GOT3 (cell line): ENCODE measurements around the gene CBFA2T2.
"Not testable (repeated sequence)": the region's sequence is repeated elsewhere in the genome, so short reads cannot be mapped to it uniquely, and the experiment has no call there.

Experiments
- DNase-seq: peaks from one replicate; lab custom pipeline; 2025; ENCODE audit warnings: mixed read lengths; lab: John Stamatoyannopoulos, UW

Gene CBFA2T2

GRCh38 chr20:33551778-33552177, 61.9 kb downstream of the CBFA2T2 start:
- no peak for DNase-seq

DNA sequence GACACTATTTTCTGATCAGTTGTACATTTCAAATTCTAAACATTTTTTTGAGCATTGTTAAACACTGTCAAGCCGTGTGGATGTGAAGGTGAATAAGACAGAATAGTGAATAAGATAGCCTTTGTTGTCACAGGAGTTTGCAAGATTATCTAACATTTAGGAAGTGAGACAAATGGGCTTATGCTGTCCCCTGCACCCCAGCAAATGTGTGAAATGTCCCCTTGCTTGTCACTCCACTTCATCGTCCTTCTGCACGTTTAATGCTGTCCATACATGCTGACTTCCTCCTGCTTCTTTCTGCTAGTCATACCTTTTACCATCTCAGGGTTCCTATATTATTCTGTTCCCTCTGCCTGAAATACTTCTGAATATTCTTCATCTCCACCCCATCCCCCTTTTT, 62.6 kb downstream of the CBFA2T2 start:
- no peak for DNase-seq

- no peak for DNase-seq
Observed at GRCh38 chr20:33553516-33553915, 63.6 kb downstream of the CBFA2T2 start.

- no peak for DNase-seq
Observed at GRCh38 chr20:33554914-33555420, 65.1 kb downstream of the CBFA2T2 start.

DNA sequence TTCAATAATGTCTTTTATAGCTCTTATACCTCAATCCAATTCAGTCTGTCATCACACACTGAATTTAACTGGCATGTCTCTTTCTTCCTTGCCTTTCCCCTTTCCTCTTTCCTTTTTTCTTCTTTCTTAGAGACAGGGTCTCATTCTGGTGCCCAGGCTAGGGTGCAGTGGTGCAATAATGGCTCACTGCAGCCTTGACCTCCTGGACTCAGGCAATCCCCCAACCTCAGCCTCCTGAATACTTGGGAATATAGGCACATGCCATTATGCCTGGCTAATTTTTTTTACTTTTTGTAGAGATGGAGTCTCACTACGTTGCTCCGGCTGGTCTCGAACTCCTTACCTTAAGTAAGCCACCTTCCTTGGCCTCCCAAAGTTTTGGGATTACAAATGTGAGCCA, 65.9 kb downstream of the CBFA2T2 start:
- no peak for DNase-seq

- no peak for DNase-seq
Observed at GRCh38 chr20:33556246-33556645, 66.3 kb downstream of the CBFA2T2 start.

- no peak for DNase-seq
Observed at GRCh38 chr20:33558348-33559144, 68.7 kb downstream of the CBFA2T2 start.

- DNase-seq: no peak
Observed at GRCh38 chr20:33559212-33559611, 69.3 kb downstream of the CBFA2T2 start.

DNA sequence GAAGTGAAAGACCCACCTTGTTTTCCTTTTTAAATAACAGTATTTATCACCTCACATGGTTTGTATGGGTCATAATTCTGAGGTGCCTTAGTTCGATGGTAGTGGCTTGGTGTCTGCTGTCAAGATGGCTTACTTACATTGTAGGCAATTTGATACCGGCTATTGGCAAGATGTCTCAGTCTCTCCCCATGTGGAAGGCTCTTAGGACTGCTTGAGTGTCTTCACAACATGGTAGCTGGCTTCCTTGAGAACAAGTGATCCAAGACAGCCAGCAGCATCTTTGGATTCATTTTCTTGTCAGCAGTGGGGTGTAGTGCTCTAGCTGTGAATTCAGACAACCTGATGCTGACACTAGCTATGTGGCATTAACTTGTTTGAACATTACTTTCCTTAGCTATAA, 70.1 kb downstream of the CBFA2T2 start:
- no peak for DNase-seq

GRCh38 chr20:33561053-33561452, 71.2 kb downstream of the CBFA2T2 start:
- not testable (repeated sequence) for DNase-seq

GRCh38 chr20:33561692-33562601, 72.1 kb downstream of the CBFA2T2 start:
- no peak for DNase-seq

DNA sequence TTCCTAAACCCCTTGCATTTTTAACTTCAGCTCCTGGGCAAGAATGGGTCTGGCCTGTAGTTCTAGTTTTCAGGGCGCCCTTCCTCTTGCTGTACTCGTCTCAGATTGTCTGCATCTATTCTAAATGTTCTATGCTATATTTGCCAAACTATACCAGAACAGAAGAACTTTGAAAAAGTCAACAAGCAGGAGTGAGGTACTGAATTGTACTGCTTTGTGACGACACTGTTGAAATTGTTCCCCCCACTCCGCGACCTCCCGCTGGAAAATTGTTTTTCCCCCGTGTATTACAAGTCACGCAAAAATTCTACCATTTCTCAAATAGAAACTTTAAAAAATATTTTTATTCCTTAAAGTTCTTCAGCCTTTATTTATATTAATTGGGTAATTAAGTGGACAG, 73.9 kb downstream of the CBFA2T2 start:
- no peak for DNase-seq

- DNase-seq: no peak
Observed at GRCh38 chr20:33566781-33567603, 77.1 kb downstream of the CBFA2T2 start.

DNA sequence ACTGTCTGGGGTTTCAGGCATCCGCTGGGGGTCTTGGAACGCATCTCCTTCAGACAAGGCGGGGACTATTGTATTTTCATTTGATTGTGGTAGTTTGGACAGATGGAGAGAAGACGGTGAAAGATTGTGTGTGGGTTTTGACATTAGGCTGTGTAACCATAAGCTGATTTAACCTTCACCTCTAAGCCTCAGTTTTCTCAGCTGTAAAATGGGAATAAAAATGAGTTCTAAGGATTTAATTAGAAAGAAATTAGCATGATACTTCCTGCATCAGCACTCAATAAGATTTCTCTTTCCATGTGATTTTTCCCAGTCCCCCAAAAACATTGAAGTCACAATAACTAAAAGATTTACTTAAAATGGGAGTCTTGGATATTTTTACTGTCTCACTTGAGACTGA, 78.1 kb downstream of the CBFA2T2 start:
- DNase-seq: no peak

- no peak for DNase-seq
Observed at GRCh38 chr20:33568378-33568777, 78.5 kb downstream of the CBFA2T2 start.

GRCh38 chr20:33568868-33569801, 79.2 kb downstream of the CBFA2T2 start:
- no peak for DNase-seq

- no peak for DNase-seq
Observed at GRCh38 chr20:33569802-33570391, 80.0 kb downstream of the CBFA2T2 start.

- no peak for DNase-seq
Observed at GRCh38 chr20:33570743-33571142, 80.8 kb downstream of the CBFA2T2 start.

- DNase-seq: not testable (repeated sequence)
Observed at GRCh38 chr20:33573268-33573667, 83.4 kb downstream of the CBFA2T2 start.

- no peak for DNase-seq
Observed at GRCh38 chr20:33575282-33575681, 85.4 kb downstream of the CBFA2T2 start.
